ENCODE results near the gene APOA5. TPM values are rescaled to one million over a fixed set of nuclear protein-coding genes. Genes with fewer than 3 reads are reported as not detected.

Gene APOA5
- total and polyA plus RNA-seq, 2 experiments from 2014 or later: 0.18 to 0.35 TPM

DNA sequence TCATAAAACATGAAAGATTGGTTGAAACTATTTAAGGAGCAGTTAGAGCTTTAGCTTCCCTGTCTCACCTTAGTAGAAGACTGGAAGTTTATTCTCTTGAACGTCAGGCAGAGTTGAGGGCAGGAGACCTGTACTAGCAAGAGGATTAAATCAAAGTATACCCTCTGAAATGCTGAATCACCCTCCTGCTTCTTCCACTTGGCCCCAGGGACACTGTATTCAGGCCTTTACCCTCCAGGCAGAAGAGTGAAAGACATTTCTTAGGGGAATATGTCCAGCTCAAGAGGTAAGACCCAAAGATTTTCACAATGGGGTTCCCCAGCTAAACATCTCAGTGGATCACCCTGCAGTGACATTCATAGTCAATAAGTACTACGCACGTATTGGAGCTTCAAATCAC lies 19.5 kb upstream of the APOA5 start:
- H3K27ac ChIP-seq (ENCODE audit: low read depth): no peak overlapping the region
- H3K4me2 ChIP-seq: no peak overlapping the region
- no peak overlapping the region for H3K4me3 ChIP-seq
- Mint-ChIP-seq H3K4me3 (no peak overlapping the region), H3K27me3 (ENCODE audit: insufficient read depth, low read depth, poor library complexity) (peaks cover under 1% of the 10 kb centered on the region), H3K36me3 (ENCODE audit: low read depth) (no peaks in the 10 kb centered on the region), H3K27ac (no peak overlapping the region), H3K9me3 (no peaks in the 10 kb centered on the region), H3K4me1 (no peaks in the 10 kb centered on the region; the same call in 2 of the 3 replicates)
- DNase-seq (ENCODE audit: low spot score) (no peak), ATAC-seq (no peak)
- no peaks in the 10 kb centered on the region for H3K79me2 ChIP-seq (replicated peaks; ENCODE audit: insufficient read depth)
- H4K20me1 ChIP-seq (replicated peaks; ENCODE audit: insufficient read depth): no peaks in the 10 kb centered on the region
- H2AFZ ChIP-seq: no peak overlapping the region
- no peaks in the 10 kb centered on the region for H3K9me2 ChIP-seq (ENCODE audit: insufficient read depth)
- no peaks in the 10 kb centered on the region for H3K4me1 ChIP-seq (ENCODE audit: insufficient read depth)
- no peaks in the 10 kb centered on the region for H3F3A ChIP-seq (replicated peaks; ENCODE audit: low read depth)
- no peaks in the 10 kb centered on the region for H3K36me3 ChIP-seq (ENCODE audit: insufficient read depth)
- TF ChIP-seq, protein P1, sequence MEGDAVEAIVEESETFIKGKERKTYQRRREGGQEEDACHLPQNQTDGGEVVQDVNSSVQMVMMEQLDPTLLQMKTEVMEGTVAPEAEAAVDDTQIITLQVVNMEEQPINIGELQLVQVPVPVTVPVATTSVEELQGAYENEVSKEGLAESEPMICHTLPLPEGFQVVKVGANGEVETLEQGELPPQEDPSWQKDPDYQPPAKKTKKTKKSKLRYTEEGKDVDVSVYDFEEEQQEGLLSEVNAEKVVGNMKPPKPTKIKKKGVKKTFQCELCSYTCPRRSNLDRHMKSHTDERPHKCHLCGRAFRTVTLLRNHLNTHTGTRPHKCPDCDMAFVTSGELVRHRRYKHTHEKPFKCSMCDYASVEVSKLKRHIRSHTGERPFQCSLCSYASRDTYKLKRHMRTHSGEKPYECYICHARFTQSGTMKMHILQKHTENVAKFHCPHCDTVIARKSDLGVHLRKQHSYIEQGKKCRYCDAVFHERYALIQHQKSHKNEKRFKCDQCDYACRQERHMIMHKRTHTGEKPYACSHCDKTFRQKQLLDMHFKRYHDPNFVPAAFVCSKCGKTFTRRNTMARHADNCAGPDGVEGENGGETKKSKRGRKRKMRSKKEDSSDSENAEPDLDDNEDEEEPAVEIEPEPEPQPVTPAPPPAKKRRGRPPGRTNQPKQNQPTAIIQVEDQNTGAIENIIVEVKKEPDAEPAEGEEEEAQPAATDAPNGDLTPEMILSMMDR (conservative IDR thresholded peaks at IDR 0.05; ENCODE audit: low read depth in 2 of 2): no peak
- no peak for TF ChIP-seq ZNF331 (CRISPR knock-in tag; IDR thresholded peaks at IDR 0.05; ENCODE audit: low read depth)
- no peak for TF ChIP-seq JUNB (IDR thresholded peaks at IDR 0.05; ENCODE audit: unreplicated experiment)
- TF ChIP-seq, protein P2, sequence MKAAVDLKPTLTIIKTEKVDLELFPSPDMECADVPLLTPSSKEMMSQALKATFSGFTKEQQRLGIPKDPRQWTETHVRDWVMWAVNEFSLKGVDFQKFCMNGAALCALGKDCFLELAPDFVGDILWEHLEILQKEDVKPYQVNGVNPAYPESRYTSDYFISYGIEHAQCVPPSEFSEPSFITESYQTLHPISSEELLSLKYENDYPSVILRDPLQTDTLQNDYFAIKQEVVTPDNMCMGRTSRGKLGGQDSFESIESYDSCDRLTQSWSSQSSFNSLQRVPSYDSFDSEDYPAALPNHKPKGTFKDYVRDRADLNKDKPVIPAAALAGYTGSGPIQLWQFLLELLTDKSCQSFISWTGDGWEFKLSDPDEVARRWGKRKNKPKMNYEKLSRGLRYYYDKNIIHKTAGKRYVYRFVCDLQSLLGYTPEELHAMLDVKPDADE (IDR thresholded peaks at IDR 0.05): no peak
- no peak for TF ChIP-seq POLR2AphosphoS5 (IDR thresholded peaks at IDR 0.05; ENCODE audit: low read depth)
- TF ChIP-seq CREB1 (CRISPR knock-in tag; IDR thresholded peaks at IDR 0.05; ENCODE audit: low read depth): no peak
- no peak for TF ChIP-seq ZNF114 (CRISPR knock-in tag; IDR thresholded peaks at IDR 0.05)
- TF ChIP-seq STAT1 (IDR thresholded peaks at IDR 0.05; ENCODE audit: unreplicated experiment): no peak
- TF ChIP-seq EZH2phosphoT487 (IDR thresholded peaks at IDR 0.05; ENCODE audit: unreplicated experiment): no peak
- no peak for TF ChIP-seq NANOG (IDR thresholded peaks at IDR 0.05; ENCODE audit: borderline replicate concordance)
- TF ChIP-seq, protein P3, sequence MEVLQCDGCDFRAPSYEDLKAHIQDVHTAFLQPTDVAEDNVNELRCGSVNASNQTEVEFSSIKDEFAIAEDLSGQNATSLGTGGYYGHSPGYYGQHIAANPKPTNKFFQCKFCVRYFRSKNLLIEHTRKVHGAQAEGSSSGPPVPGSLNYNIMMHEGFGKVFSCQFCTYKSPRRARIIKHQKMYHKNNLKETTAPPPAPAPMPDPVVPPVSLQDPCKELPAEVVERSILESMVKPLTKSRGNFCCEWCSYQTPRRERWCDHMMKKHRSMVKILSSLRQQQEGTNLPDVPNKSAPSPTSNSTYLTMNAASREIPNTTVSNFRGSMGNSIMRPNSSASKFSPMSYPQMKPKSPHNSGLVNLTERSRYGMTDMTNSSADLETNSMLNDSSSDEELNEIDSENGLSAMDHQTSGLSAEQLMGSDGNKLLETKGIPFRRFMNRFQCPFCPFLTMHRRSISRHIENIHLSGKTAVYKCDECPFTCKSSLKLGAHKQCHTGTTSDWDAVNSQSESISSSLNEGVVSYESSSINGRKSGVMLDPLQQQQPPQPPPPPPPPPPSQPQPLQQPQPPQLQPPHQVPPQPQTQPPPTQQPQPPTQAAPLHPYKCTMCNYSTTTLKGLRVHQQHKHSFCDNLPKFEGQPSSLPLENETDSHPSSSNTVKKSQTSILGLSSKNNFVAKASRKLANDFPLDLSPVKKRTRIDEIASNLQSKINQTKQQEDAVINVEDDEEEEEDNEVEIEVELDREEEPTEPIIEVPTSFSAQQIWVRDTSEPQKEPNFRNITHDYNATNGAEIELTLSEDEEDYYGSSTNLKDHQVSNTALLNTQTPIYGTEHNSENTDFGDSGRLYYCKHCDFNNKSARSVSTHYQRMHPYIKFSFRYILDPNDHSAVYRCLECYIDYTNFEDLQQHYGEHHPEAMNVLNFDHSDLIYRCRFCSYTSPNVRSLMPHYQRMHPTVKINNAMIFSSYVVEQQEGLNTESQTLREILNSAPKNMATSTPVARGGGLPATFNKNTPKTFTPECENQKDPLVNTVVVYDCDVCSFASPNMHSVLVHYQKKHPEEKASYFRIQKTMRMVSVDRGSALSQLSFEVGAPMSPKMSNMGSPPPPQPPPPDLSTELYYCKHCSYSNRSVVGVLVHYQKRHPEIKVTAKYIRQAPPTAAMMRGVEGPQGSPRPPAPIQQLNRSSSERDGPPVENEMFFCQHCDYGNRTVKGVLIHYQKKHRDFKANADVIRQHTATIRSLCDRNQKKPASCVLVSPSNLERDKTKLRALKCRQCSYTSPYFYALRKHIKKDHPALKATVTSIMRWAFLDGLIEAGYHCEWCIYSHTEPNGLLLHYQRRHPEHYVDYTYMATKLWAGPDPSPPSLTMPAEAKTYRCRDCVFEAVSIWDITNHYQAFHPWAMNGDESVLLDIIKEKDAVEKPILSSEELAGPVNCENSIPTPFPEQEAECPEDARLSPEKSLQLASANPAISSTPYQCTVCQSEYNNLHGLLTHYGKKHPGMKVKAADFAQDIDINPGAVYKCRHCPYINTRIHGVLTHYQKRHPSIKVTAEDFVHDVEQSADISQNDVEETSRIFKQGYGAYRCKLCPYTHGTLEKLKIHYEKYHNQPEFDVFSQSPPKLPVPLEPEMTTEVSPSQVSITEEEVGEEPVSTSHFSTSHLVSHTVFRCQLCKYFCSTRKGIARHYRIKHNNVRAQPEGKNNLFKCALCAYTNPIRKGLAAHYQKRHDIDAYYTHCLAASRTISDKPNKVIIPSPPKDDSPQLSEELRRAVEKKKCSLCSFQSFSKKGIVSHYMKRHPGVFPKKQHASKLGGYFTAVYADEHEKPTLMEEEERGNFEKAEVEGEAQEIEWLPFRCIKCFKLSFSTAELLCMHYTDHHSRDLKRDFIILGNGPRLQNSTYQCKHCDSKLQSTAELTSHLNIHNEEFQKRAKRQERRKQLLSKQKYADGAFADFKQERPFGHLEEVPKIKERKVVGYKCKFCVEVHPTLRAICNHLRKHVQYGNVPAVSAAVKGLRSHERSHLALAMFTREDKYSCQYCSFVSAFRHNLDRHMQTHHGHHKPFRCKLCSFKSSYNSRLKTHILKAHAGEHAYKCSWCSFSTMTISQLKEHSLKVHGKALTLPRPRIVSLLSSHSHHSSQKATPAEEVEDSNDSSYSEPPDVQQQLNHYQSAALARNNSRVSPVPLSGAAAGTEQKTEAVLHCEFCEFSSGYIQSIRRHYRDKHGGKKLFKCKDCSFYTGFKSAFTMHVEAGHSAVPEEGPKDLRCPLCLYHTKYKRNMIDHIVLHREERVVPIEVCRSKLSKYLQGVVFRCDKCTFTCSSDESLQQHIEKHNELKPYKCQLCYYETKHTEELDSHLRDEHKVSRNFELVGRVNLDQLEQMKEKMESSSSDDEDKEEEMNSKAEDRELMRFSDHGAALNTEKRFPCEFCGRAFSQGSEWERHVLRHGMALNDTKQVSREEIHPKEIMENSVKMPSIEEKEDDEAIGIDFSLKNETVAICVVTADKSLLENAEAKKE (CRISPR knock-in tag; IDR thresholded peaks at IDR 0.05): no peak
- no peaks in the 10 kb centered on the region for H3K27me3 ChIP-seq (ENCODE audit: insufficient read depth)
